GM19438 (cell line): ENCODE measurements around the gene UBE2H.
"Not testable (repeated sequence)": the region's sequence is repeated elsewhere in the genome, so short reads cannot be mapped to it uniquely, and the experiment has no call there.

ENCODE experiments used
- ATAC-seq: cut with Tn5 transposase; IDR thresholded peaks from one replicate; pipeline ENCODE4 v1.9.1; 2021; ENCODE audit warnings: low read depth; ENCODE audit not compliant: unreplicated experiment

UBE2H gene

GRCh38 chr7:129826895-129827294, 125.9 kb downstream of the UBE2H start:
- ATAC-seq, result not testable (repeated sequence)

- ATAC-seq, result peak; percentile 63
These were observed 127.4 kb downstream of the UBE2H start for GRCh38 chr7:129825209-129825970.

GRCh38 chr7:129824291-129825208, 128.2 kb downstream of the UBE2H start:
- ATAC-seq, result peak; percentile 62

- not testable (repeated sequence) for ATAC-seq
These were observed 129.6 kb downstream of the UBE2H start for GRCh38 chr7:129823143-129823542.

GRCh38 chr7:129821476-129821875, 131.3 kb downstream of the UBE2H start:
- no peak for ATAC-seq

- ATAC-seq, result no peak
These were observed 136.0 kb downstream of the UBE2H start for GRCh38 chr7:129816742-129817141.

GRCh38 chr7:129807863-129808262, 144.9 kb downstream of the UBE2H start:
- ATAC-seq, result no peak

- ATAC-seq, result no peak
These were observed 147.7 kb downstream of the UBE2H start for GRCh38 chr7:129804890-129805719.

GRCh38 chr7:129804111-129804889, 148.5 kb downstream of the UBE2H start:
- ATAC-seq, result no peak

GRCh38 chr7:129803546-129804081, 149.1 kb downstream of the UBE2H start:
- ATAC-seq, result no peak

GRCh38 chr7:129801882-129802281, 150.9 kb downstream of the UBE2H start:
- ATAC-seq, result no peak

- no peak for ATAC-seq
These were observed 151.9 kb downstream of the UBE2H start for GRCh38 chr7:129800901-129801300.

- ATAC-seq, result no peak
These were observed 153.3 kb downstream of the UBE2H start for GRCh38 chr7:129799350-129799955.

GRCh38 chr7:129798616-129799349, 154.0 kb downstream of the UBE2H start:
- ATAC-seq, result no peak

- ATAC-seq, result no peak
These were observed 155.5 kb downstream of the UBE2H start for GRCh38 chr7:129797214-129797789.

- no peak for ATAC-seq
These were observed 156.5 kb downstream of the UBE2H start for GRCh38 chr7:129796186-129796775.

- not testable (repeated sequence) for ATAC-seq
These were observed 158.3 kb downstream of the UBE2H start for GRCh38 chr7:129794461-129794860.
